IMR-90 (cell line): ENCODE data around the gene ROBO2. TPM values are rescaled to one million over a fixed set of nuclear protein-coding genes. Genes with fewer than 3 reads are reported as not detected.

Experiments used
- ATAC-seq: fragments of 200-7000 bp; cut with Tn5 transposase; 2 replicates; pipeline ENCODE4 v1.9.1; 2020; ENCODE audit warnings: low read depth, mild to moderate bottlenecking, moderate library complexity
- BruUV-seq: library from RNA; stranded (reverse); fragments of 400-500 nt; replicated peaks from 2 replicates; lab custom pipeline; 2021; lab: Mats Ljungman, UMichigan
- CTCF ChIA-PET: fragments of 300-600 bp; formaldehyde crosslinking; extraction: SDS; loops from one replicate; lab custom pipeline; 2021; ENCODE audit warnings: antibody characterized with exemption; lab: Yijun Ruan, JAX
- POLR2A ChIA-PET: fragments of 300-600 bp; sonication (Branson Sonifier 250); formaldehyde crosslinking; loops from one replicate; lab custom pipeline; 2022; ENCODE audit warnings: antibody characterized with exemption; ENCODE audit not compliant: unreplicated experiment; lab: Charles Lee
- DNase-seq: peaks from one replicate; pipeline ENCODE4 v3.0.0; 2013
- H2AFZ ChIP-seq: replicated peaks from 2 replicates; pipeline ENCODE3; 2013; ENCODE audit warnings: low read length, mild to moderate bottlenecking; ENCODE audit not compliant: poor library complexity
- H2AK5ac ChIP-seq: 2 replicates; pipeline ENCODE4 v1.6.1; 2013; ENCODE audit warnings: low read depth, low read length, inconsistent platforms
- H2AK9ac ChIP-seq: replicated peaks from 2 replicates; pipeline ENCODE3; 2013; ENCODE audit warnings: mild to moderate bottlenecking, low read depth, low read length, moderate library complexity; ENCODE audit not compliant: poor library complexity
- H2BK120ac ChIP-seq: 2 replicates; pipeline ENCODE4 v1.6.1; 2013; ENCODE audit warnings: low read depth, low read length, inconsistent platforms
- H2BK15ac ChIP-seq: 3 replicates; pipeline ENCODE4 v1.6.1; 2013; ENCODE audit warnings: low read depth, low read length, inconsistent platforms
- H2BK20ac ChIP-seq: 2 replicates; pipeline ENCODE4 v1.6.1; 2013; ENCODE audit warnings: low read depth, mild to moderate bottlenecking, inconsistent platforms, low read length, moderate library complexity
- H2BK5ac ChIP-seq: 2 replicates; pipeline ENCODE4 v1.6.1; 2013; ENCODE audit warnings: mild to moderate bottlenecking, low read depth, low read length, inconsistent platforms; ENCODE audit not compliant: poor library complexity, severe bottlenecking
- H3K14ac ChIP-seq: replicated peaks from 2 replicates; pipeline ENCODE4 v1.6.1; 2013; ENCODE audit warnings: low read depth, low read length, inconsistent platforms
- H3K18ac ChIP-seq: 2 replicates; pipeline ENCODE4 v1.6.1; 2013; ENCODE audit warnings: low read depth, low read length, control low read depth
- H3K23ac ChIP-seq: 2 replicates; pipeline ENCODE4 v1.6.1; 2013; ENCODE audit warnings: low read depth, low read length, inconsistent platforms
- H3K27ac ChIP-seq: 2 replicates; pipeline ENCODE4 v1.5.1; 2013; ENCODE audit warnings: mild to moderate bottlenecking, control low read depth, low read length; ENCODE audit not compliant: insufficient read depth
- H3K27me3 ChIP-seq: 2 replicates; pipeline ENCODE4 v1.6.1; 2013; ENCODE audit warnings: low read length; ENCODE audit not compliant: control insufficient read depth, insufficient read depth
- H3K36me3 ChIP-seq: 2 replicates; pipeline ENCODE4 v1.6.1; 2013; ENCODE audit warnings: low read length, mixed read lengths; ENCODE audit not compliant: control insufficient read depth, insufficient read depth
- H3K4ac ChIP-seq: 2 replicates; pipeline ENCODE4 v1.6.1; 2013; ENCODE audit warnings: low read depth, low read length, inconsistent platforms
- H3K4me1 ChIP-seq: 2 replicates; pipeline ENCODE4 v1.6.1; 2013; ENCODE audit warnings: low read length, mixed read lengths; ENCODE audit not compliant: control insufficient read depth, insufficient read depth
- H3K4me2 ChIP-seq: 2 replicates; pipeline ENCODE4 v1.6.1; 2013; ENCODE audit warnings: low read depth, mild to moderate bottlenecking, control low read depth, low read length, moderate library complexity
- H3K4me3 ChIP-seq: 2 replicates; pipeline ENCODE4 v1.5.1; 2013; ENCODE audit warnings: low read depth, mild to moderate bottlenecking, control low read depth, low read length, moderate library complexity; ENCODE audit not compliant: insufficient read depth
- H3K56ac ChIP-seq: 2 replicates; pipeline ENCODE4 v1.6.1; 2013; ENCODE audit warnings: low read length, inconsistent platforms; ENCODE audit not compliant: insufficient read depth; ENCODE audit errors: extremely low read depth
- H3K79me1 ChIP-seq, 2 experiments: 2 replicates each; pipeline ENCODE4 v1.6.1; 2013; ENCODE audit warnings: low read length in 2 of 2, inconsistent platforms in 1 of 2, low read depth in 1 of 2
- H3K9ac ChIP-seq: 2 replicates; pipeline ENCODE4 v1.6.1; 2013; ENCODE audit warnings: low read depth, low read length, control low read depth
- H3K9me1 ChIP-seq: 2 replicates; pipeline ENCODE4 v1.6.1; 2013; ENCODE audit warnings: low read length, inconsistent platforms; ENCODE audit not compliant: insufficient read depth
- H3K9me3 ChIP-seq: 2 replicates; pipeline ENCODE4 v1.6.1; 2013; ENCODE audit warnings: low read length; ENCODE audit not compliant: control insufficient read depth, insufficient read depth
- H4K20me1 ChIP-seq: 2 replicates; pipeline ENCODE4 v1.6.1; 2013; ENCODE audit warnings: low read length, inconsistent platforms; ENCODE audit not compliant: insufficient read depth
- H4K5ac ChIP-seq: 2 replicates; pipeline ENCODE4 v1.6.1; 2013; ENCODE audit warnings: mild to moderate bottlenecking, low read depth, low read length, control low read depth
- H4K8ac ChIP-seq, 2 experiments: 2 replicates each; pipeline ENCODE4 v1.6.1; 2013; ENCODE audit warnings: low read depth in 2 of 2, low read length in 2 of 2, control low read depth in 1 of 2, inconsistent platforms in 1 of 2
- H4K91ac ChIP-seq: 2 replicates; pipeline ENCODE4 v1.6.1; 2013; ENCODE audit warnings: low read depth, low read length, inconsistent platforms; ENCODE audit not compliant: insufficient read depth
- BHLHE40 ChIP-seq: fragments of 150-350 bp; IDR thresholded peaks from 2 replicates; pipeline ENCODE4 v1.6.1; 2016; ENCODE audit warnings: mild to moderate bottlenecking, low read depth, low read length
- CEBPB ChIP-seq: IDR thresholded peaks from 2 replicates; pipeline ENCODE4 v1.6.1; 2012; ENCODE audit warnings: low read depth, low read length, improper control_type of control experiment
- CHD1 ChIP-seq: IDR thresholded peaks from 2 replicates; pipeline ENCODE4 v1.6.1; 2012; ENCODE audit warnings: low read depth, low read length, improper control_type of control experiment
- CTCF ChIP-seq: conservative IDR thresholded peaks from 2 replicates; pipeline ENCODE4 v1.5.1; 2012; ENCODE audit warnings: mild to moderate bottlenecking, low read depth, low read length, improper control_type of control experiment
- FOS ChIP-seq: fragments of 150-350 bp; IDR thresholded peaks from 2 replicates; pipeline ENCODE4 v1.6.1; 2016; ENCODE audit warnings: low read depth, low read length
- MAFK ChIP-seq: IDR thresholded peaks from 2 replicates; pipeline ENCODE4 v1.6.1; 2012; ENCODE audit warnings: low read depth, low read length, improper control_type of control experiment
- MAZ ChIP-seq: IDR thresholded peaks from 2 replicates; pipeline ENCODE4 v1.6.1; 2012; ENCODE audit warnings: low read depth, mild to moderate bottlenecking, low read length, improper control_type of control experiment, moderate library complexity, borderline replicate concordance
- MXI1 ChIP-seq: IDR thresholded peaks from 2 replicates; pipeline ENCODE4 v1.6.1; 2012; ENCODE audit warnings: low read depth, mild to moderate bottlenecking, low read length, moderate library complexity, borderline replicate concordance
- POLR2A ChIP-seq: IDR thresholded peaks from 2 replicates; pipeline ENCODE4 v1.6.1; 2012; ENCODE audit warnings: mild to moderate bottlenecking, low read depth, low read length
- RAD21 ChIP-seq: IDR thresholded peaks from 2 replicates; pipeline ENCODE4 v1.6.1; 2012; ENCODE audit warnings: low read length, improper control_type of control experiment
- RFX5 ChIP-seq: IDR thresholded peaks from 2 replicates; pipeline ENCODE4 v1.8.0; 2012; ENCODE audit warnings: low read depth, mild to moderate bottlenecking, low read length, moderate library complexity
- SMC3 ChIP-seq: fragments of 150-350 bp; IDR thresholded peaks from 2 replicates; pipeline ENCODE4 v1.6.1; 2016; ENCODE audit warnings: low read depth, mild to moderate bottlenecking, antibody characterized with exemption, low read length, moderate library complexity
- WGBS, 2 experiments: methylation state at CpG; one replicate each; pipeline versions ENCODE4 v1.1.5 to v1.1.7; 2013; ENCODE audit warnings: missing lambda C conversion rate in 2 of 2; ENCODE audit not compliant: insufficient read length in 1 of 2; ENCODE audit errors: extremely low coverage in 2 of 2; 5-methylcytosine and 5-hydroxymethylcytosine counted together
- dilution Hi-C: fragments of 300-500 bp; cut with HindIII; formaldehyde crosslinking; loops from one replicate; pipeline ENCODE4 v1.14.3; 2018; ENCODE audit warnings: low sequenced_read_pairs; ENCODE audit not compliant: unreplicated experiment
- in situ Hi-C: fragments of 300-500 bp; cut with MboI; formaldehyde crosslinking; loops from 3 replicates; pipeline ENCODE4 v1.14.3; 2019; ENCODE audit warnings: low sequenced_read_pairs, inconsistent platforms, mixed read lengths
- intact Hi-C: fragments of 100-400 bp; cut with micrococcal nuclease; formaldehyde crosslinking; loops from 2 replicates; pipeline ENCODE4 v1.10.0; 2022
- polyA plus RNA-seq, 3 experiments: library from polyadenylated mRNA; depleted of rRNA; stranded (reverse); fragments of >200 nt; gene quantifications; 2 replicates each; pipeline ENCODE4 v1.2.3, GENCODE V29; 2012; ENCODE audit warnings: low replicate concordance in 1 of 3
- total RNA-seq: library from RNA; depleted of rRNA; stranded (reverse); fragments of >200 nt; gene quantifications from 2 replicates; pipeline ENCODE4 v1.2.3, GENCODE V29; 2012

Gene ROBO2
- total and polyA plus RNA-seq, 2 of the 4 experiments (the other 2 are of a cell fraction), result 9.3 to 14.5 TPM

- H3K4ac ChIP-seq, result no peak overlapping the region
- no peaks in the 10 kb centered on the region for H4K20me1 ChIP-seq
- CTCF ChIA-PET, result no interaction called here
- intact Hi-C loops, result no loop called here
- H3K14ac ChIP-seq, result no peak overlapping the region
- H2BK120ac ChIP-seq, result no peak overlapping the region
- no peak overlapping the region for H2BK15ac ChIP-seq
- no peak overlapping the region for H2BK5ac ChIP-seq
- H3K36me3 ChIP-seq, result no peaks in the 10 kb centered on the region
- H3K79me1 ChIP-seq, result no peaks in the 10 kb centered on the region
- dilution Hi-C loops, result no loop called here
- no peak overlapping the region for H4K8ac ChIP-seq
- no peak overlapping the region for H3K18ac ChIP-seq
- no peak overlapping the region for H2AK9ac ChIP-seq
- H3K4me3 ChIP-seq, result no peak overlapping the region
- H3K56ac ChIP-seq, result no peak overlapping the region
- no peak overlapping the region for H3K27ac ChIP-seq
- peaks cover 2% of the 10 kb centered on the region; the same call in 1 of the 2 replicates for H3K9me3 ChIP-seq
- H3K9ac ChIP-seq, result no peak overlapping the region
- H2AK5ac ChIP-seq, result no peak overlapping the region
- H3K27me3 ChIP-seq, result no peaks in the 10 kb centered on the region
- H3K4me1 ChIP-seq, result no peaks in the 10 kb centered on the region
- POLR2A ChIA-PET, result no interaction called here
- TF ChIP-seq BHLHE40, result no peak
- TF ChIP-seq RAD21, result no peak
- no peak for TF ChIP-seq SMC3
- TF ChIP-seq CTCF, result no peak
- TF ChIP-seq CHD1, result no peak
- no peak for TF ChIP-seq FOS
- no peak for TF ChIP-seq RFX5
- TF ChIP-seq POLR2A, result no peak
- no peak for TF ChIP-seq MAFK
- TF ChIP-seq CEBPB, result no peak
- TF ChIP-seq MXI1, result no peak
- no peak for TF ChIP-seq MAZ
- H3K23ac ChIP-seq, result no peak overlapping the region
- H3K4me2 ChIP-seq, result no peak overlapping the region
- no TSS peak for BruUV-seq
- in situ Hi-C loops, result no loop called here
- no peak overlapping the region for H4K91ac ChIP-seq
- no peak overlapping the region for H2AFZ ChIP-seq
- no peak for DNase-seq
- no CpG with 5 or more reads among the region's 5 CpGs for WGBS, 2 experiments
- H2BK20ac ChIP-seq, result no peak overlapping the region
- H3K9me1 ChIP-seq, result no peaks in the 10 kb centered on the region
- no peak overlapping the region for H4K5ac ChIP-seq
- no peak for ATAC-seq
These were observed 426.7 kb downstream of the ROBO2 start for GRCh38 chr3:77466562-77467115.
